DMS 273 (cell line): ENCODE data around the gene GARNL3.

Experiments
- DNase-seq: peaks from one replicate; lab custom pipeline; 2025; ENCODE audit not compliant: unreplicated experiment; lab: John Stamatoyannopoulos, UW

The GARNL3 gene

DNA sequence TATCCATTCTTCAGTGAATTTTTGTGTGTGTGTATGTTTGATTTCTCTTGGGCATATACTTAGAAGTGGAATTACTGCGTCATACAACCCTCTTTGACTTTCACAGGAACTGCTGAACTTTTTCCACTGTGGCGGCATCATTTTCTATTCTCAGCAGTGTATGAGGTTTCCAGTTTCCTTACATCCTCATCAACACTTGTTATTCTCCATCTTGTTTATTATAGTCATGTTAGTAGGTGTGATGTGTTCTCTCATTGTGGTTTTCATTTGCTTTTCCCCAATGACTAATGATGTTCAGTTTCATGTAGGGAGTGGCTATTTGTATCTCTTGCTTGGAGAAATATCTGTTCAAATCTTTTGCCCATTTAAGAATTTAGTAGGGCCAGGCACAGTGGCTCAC, 162.2 kb downstream of the GARNL3 start:
- no peak for DNase-seq

DNA sequence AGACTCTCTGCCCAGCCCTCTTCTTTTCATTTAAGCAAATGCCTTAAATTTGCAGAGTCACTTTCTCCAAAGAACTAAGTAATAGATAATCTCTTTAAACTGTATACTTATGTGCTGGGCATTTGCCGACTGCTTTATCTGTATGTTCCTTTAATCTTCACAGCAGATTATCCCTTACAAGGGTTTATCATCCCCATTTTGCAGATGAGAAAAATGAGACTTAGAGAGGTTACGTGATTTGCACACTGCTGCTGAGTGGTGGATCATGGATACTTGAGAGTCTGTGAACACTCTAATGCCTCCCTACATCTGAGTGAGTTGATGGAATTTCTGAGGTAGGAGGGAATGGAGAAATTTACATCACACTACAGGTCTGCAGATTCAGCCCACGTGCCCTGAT, 163.8 kb downstream of the GARNL3 start:
- no peak for DNase-seq

DNA sequence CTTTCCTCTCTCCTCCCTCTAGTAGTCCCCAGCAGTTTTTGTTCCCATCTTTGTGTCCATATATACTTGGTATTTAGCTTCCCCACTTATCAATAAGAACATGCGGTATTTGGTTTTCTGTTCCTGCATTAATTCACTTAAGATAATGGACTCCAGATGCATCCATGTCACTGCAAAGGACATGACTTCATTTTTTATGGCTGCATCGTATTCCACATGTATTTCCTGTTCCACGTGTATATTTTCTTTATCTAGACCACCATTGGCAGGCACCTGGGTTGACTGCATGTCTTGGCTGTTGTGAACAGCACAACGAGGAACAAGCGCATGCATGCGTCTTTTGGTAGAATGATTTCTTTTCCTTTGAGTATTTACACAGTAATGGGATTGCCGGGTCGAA, 165.8 kb downstream of the GARNL3 start:
- DNase-seq: no peak

DNA sequence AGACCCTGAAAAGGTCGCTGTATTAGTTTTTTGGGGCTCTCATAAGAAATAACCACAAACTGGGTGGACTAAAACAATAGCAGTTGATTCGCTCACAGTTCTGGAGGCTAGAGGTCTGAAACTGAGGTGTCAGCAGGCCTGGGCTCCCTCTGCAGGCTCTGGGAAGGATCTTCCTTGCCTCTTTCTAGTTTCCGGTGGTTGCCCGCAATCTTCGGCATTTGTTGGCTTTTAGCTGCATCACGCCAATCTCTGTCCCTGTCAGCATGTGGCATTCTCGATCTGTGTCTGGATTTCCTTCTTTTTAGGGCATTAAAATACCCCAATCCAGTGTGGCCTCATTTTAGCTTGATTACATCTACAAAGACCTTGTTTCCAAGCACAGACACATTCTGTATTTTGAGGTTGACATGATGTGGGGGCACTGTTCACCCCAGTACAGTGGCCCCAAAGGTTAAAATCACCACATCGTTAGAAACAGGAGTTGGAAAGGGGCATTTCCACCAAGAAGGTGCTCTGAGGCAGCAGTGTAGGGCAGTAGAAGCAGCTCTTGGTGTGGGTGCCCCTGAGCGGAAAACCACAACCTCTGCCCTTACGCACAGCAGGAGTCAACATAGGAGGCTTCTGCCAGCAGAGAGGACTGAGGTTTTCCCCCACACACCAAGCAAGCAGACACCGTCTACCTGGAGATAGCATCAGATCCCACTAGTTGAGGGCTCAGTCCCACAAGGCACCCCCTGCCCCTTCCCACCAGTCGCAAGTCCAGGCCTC, 173.1 kb downstream of the GARNL3 start:
- DNase-seq: no peak

DNA sequence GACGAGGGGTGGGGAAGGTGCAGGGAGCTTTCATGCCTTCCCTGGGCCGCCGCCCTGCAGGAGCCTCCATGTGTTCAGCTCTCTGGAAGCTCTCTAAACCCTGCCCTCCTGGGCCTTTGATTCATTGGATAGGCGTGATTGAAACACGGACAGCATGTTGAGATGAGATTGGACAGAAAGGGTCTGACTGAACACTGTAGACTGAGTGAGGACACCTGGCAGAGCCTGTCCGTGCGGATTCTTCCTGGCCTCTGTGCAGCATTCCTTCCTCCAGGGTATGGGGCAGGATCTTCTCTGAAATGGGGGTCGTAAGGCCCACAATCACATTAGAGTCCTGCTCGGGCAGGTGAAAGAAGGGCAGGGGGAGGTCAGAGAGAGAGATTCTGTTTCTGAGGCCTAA, 173.8 kb downstream of the GARNL3 start:
- no peak for DNase-seq
